NCI-H748 (cell line): ENCODE data around the gene FAM114A2.
"Not testable (repeated sequence)": the region's sequence is repeated elsewhere in the genome, so short reads cannot be mapped to it uniquely, and the experiment has no call there.

Experiments used
- DNase-seq: peaks from one replicate; lab custom pipeline; 2025; ENCODE audit not compliant: unreplicated experiment; lab: John Stamatoyannopoulos, UW

FAM114A2 gene

DNA sequence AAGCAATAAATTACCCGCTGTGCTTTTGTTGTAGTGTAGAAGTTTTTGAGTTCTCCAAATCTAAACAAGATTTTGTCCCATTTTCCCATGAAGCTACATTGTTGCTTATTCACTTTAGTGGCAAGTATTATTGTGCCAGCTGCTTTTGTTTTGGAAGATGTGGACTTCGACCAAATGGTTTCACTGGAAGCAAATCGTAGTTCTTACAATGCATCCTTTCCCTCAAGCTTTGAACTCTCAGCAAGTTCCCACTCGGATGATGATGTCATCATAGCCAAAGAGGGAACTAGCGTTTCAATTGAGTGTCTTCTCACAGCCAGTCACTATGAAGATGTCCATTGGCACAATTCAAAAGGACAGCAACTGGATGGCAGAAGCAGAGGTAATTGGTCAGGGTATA lies 10.9 kb upstream of the FAM114A2 start:
- DNase-seq = no peak

DNA sequence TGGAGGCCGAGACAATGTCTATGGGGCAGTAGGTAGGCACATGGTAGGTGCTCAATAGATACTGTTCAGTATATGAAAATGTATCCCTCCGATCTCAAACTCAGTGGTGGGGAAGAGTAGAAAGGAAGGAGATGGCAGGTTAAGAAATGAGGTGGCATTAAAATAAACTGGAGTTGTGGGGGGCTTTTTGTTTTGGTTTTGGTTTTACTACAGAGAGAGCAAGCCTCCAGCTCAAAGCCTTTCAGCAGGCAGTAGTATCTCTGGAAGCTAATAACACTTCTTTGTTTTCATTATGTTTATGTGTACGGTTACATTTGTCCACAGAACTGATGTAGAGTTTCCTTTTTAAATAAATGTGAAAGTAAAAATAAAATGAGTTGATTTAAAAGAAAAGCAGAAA lies 8.6 kb upstream of the FAM114A2 start:
- no peak for DNase-seq

DNA sequence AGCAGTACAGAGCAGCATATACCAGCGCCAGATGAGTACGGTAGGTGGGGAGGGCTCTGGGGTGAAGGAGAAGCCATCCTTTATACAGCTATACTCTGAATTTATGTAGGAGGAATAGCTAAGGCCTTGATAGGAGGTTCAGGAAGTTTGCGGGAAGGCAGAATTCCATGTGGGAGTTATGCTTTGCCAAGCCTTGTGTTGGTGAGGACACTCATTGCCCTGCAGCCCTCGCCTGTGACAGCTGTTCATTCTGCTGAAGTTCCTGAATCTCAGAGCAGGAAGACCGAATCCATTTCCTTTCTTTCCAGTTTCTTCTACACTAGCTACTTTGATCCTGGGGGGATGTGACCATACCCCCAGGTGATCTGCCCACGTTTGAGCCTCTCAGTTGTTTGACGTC lies 7.8 kb upstream of the FAM114A2 start:
- DNase-seq = no peak

DNA sequence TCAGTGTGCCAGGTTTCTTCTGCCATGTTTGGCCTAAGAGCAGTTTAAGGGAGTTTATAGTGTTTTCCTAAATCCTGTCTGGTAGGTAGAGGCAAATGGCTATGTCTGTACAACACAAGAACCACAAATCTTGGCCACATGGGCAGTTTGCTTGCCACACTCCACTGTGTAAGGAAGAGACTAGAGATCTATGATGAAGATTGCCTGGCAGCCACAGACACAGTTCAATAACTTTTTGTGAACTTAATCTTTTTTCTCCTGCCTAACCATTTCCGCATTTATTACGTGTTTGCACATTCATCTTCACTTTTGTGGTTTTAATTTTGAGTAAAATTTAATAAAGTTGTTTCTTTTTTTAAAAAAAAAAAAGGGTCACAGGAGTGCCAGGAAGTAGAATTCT lies 5.9 kb upstream of the FAM114A2 start:
- DNase-seq = no peak

DNA sequence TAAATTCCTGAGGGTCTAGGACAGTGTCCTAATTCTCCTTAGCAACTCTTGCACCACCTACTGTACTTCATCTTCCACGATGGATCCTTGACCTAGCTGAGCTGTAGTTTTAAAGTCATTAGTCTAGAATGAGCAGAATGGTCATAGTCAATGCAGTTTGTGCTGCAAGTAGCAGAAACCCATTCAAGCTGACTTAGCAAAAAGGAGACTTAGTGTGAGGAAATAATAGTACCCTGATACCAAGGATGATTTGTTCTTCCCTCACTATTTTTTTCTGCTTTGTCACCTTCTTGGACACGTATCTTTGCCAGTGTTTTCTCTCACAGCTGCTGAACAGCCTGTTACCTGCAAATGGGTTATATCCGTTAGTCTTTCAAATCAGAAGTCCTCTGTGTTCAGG lies 5.4 kb upstream of the FAM114A2 start:
- no peak for DNase-seq

DNA sequence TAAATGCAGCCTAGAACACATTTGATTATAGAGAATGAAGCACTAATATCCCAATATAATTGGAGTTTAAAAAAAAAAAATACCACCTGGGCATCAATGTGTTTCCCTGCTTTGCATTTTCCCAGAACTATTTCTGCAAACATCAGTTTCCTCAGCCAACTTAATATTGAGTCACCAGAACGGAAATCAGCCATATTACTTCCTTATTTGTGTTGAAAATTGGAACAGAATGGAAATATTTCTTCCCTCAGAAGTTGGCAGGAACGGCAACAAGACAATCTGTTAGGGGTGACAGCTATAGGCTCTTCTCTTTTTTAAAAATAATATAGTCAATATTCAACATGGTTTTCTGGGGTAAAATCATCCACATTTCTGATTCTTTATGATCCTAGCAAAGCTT lies 4.1 kb upstream of the FAM114A2 start:
- no peak for DNase-seq

DNA sequence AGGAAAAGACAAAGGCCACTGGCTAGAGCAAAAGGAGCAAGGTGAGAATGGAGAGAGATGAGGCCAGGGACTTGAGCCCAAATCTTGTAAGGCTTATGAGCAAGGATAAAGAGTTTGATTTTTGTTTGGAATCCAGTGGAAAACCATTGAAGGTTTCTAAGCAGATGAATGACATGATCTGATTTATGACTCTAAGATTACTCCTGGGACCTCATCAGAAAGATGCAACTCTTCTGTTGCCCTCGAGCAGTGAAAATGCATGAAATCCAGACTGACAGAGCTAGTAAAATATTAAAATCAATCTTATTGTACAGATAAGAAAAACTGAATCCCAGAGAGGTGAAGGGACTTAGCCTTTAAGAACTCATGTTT lies 734 bp upstream of the FAM114A2 start:
- no peak for DNase-seq

DNA sequence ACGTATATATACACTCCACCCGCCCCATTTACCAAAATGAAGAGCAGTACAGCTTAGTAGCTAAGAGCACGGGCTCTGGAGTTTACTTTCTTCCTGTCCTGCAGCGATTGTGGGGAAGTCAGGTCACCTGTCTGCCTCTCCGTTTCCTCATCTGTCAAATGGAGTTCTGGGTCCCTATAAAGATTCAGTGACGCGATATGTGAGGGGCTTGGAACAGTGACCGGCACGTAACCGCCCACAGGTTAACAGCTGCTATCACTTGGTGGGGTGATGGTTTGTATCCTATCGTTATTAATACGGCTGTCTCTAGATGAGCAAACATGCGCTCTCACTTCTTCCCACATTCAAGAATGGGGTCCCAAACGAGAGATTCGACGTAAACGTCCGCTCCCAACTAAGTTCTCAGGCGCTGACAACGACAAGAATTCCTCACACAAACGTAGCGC lies 426 bp downstream of the FAM114A2 start:
- DNase-seq = peak; percentile 66

DNA sequence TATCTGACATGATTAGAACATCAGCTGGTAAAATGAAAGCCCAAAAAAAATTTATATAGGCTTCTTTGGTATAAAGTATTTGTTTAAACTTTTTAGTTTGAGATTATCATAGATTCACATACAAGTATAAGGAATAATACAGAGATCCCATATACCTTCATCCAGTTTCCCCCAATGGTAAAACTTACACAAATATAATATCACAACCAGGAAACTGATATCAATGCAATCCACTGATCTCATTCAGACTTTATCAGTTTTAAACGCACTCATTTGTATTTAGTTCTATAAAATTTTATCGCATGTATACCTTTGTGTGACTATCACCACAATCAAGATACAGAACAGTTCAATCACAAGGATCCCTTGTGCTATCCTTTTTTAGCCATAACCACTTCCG lies 3.8 kb downstream of the FAM114A2 start:
- no peak for DNase-seq

DNA sequence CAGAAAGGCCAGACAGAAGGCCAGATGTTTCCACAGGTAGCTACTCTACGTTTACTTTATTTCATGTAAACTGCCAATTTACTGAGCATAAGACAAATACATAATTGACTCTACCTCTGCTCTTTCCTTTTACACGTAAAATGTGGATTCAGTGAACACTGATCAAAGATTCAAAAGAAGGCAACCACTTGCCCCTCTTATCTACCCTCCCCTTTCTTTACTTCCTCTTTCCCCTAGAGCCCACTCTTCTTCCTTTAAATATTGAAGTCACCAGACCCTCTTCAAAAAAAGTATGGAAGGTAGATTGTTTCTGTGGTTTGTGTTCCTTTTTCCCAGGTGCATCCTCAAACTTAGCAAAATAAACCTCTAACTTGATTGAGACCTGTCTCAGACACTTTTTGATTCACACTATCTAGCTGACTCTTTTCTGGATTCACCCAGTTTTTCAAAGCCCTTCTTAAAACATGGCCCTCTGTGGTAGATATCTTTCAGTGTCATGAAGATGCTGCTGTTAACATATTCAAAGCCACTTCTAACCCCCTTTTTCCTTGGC lies 6.7 kb downstream of the FAM114A2 start:
- no peak for DNase-seq

DNA sequence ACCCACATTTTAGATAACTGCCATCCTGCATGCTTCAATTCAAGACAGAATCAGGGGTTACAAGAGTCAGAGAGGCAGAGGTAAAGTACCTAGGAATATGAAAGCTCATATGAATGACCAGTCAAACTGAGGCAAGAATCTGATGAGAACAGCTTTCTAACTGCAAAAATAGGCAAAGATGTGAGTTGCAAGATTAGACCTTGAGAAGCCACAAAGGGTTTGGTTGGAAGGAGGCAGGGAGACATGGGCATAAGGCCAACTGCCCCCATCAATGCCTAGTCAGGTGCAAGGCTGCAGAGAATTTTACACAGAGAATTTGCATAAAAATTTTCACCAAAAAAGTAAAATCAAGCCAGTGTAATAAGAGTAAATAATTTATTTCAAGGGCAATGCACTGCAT lies 12.8 kb downstream of the FAM114A2 start:
- no peak for DNase-seq

DNA sequence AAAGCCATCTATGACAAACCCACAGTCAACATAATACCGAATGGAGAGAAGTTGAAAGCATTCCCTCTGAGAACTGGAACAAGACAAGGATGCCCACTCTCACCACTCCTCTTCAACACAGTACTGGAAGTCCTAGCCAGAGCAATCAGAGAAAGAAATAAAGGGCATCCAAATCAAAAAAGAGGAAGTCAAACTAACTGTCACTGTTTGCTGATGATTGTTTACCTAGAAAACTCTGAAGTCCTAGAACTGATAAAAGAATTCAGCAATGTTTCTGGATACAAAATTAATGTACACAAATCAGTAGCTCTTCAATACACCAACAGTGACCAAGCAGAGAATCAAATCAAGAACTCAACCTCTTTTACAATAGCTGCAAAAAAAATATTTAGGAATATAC lies 19.8 kb downstream of the FAM114A2 start:
- DNase-seq = not testable (repeated sequence)

DNA sequence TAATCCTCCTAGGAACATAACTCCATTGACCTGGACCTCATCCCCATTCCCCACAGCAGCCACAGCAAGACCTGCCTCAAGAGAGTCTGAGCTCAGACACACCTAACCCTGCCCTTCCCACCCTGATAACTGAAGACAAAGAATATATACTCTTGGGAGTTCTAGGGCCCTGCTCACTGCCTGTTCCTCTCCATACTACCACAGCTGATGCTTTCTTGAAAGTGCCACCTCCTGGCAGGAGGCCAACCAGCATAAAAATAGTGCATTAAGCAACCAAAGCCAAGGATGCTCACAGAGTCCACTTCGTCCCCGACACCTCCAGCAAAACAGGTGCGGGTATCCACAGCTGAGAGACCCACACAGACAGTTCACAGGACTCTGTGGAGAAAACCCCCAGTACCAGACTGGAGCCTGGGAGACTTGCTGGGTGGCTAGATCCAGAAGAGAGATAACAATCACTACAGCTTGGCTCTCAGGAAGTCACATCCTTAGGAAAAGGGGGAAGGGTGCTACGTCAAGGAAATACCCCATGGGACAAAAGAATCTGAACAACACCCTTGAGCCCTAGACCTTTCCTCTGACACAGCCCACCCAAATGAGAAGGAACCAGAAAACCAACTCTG lies 23.5 kb downstream of the FAM114A2 start:
- no peak for DNase-seq

DNA sequence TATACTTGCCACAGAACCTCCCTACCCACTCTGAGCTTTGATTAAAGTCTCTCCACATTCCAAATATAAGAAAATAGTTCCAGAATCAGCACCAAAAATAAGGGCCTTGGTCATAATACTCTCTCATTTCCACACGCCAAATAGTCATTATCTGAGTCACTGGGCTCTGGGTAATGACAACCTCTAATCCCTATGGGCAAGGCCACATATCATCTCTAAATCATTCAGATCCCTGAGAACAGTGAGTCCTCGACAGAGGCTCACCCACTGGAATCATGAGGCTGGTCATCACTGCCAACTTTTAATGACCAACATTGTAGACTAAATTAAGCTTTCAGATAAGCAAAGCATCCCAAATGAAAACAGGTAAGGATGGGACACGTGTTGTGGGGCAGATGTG lies 28.1 kb downstream of the FAM114A2 start:
- DNase-seq = no peak

DNA sequence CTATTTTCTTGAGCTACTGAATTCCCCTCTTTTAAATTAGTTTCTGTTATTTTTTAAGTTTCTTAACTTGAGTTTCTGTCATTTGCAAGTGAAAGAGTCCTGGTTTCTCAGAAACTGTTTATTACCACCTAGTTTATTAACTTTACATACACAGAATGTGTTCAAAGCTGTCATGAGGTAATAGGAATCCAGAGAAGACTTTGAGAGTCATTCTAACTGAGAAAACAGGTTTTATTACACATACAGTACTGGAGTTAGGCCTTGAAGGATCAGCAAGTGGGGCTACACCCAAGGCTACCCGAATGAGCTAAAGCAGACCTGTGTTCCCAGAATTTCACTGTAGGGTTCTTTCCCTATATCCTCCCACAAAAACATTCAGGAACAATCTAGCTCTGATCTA lies 33.1 kb downstream of the FAM114A2 start:
- no peak for DNase-seq

DNA sequence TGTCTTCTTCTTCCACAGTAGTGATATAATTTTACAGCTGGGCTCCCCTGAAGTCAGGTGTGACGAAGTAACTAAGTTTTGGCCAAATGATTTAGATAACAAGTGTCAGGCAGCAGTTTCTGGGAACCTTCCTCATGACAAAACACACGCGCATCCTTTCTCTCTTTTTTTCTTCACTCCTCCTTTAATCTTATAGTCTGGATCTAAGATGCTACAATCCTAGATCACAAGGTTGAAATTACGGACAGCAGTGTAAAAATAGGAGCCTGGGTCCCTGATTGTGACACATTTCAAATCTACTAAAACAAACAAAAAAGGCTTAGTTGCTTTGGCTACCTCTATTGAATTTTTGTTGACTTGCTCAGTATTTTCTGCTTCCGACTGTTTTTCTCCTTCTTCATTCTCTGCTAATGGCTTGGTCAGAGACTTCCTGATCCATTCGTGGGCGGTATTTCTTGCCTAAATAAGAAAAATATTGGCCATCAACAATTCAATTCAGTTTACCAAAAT lies 36.1 kb downstream of the FAM114A2 start:
- no peak for DNase-seq

DNA sequence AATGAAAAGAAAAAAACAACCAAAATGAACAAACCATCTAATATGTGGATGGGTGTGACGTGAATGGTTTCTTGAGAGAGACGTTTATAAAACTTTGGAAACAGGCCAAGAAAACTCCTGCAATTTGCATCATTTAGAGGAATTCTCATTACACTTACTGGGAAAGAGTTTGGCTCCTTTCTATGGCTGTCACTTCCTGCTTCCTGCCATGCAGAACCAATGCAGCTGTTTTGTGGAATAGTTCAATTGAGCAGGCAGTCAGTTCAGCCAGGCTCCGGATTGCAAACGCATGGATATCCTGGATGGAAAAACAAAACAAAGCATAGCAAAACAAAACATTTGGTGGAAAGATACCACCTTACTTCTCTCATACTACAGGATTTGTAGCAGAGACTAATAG lies 36.6 kb downstream of the FAM114A2 start:
- no peak for DNase-seq

DNA sequence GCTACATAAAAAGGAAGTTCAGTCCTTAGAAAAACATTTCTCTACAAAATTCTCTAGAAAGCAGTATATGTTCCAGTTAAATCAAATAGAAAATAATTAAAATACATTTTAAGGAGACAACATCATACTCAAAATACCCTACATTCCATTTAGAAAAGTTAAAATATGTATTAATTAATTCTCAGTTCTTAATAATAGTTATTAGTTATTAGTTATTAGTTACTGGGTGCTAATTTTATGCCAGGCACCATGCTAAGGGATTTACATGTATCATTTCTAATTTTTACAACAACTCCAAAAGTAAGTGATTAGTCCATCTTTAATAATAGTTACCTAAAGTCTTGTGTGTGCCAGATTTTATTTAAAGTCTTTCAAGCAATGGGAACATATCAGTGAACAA lies 38.0 kb downstream of the FAM114A2 start:
- no peak for DNase-seq

DNA sequence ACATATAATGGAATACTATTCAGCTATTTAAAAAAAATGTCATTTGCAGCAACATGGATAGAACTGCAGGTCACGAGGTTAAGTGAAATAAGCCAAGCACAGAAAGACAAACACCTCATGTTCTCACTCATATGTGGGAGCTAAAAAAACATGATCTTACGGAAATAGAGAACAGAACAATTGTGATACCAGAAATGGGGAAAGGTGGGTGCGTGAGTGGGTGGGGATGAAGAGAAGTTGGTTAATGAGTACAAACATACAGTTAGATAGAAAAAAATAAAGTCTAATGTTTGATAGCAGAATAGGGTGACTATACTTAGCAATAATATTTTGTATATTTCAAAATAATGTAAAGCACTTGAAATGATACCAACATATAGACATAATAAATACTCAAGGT lies 38.7 kb downstream of the FAM114A2 start:
- DNase-seq = no peak

DNA sequence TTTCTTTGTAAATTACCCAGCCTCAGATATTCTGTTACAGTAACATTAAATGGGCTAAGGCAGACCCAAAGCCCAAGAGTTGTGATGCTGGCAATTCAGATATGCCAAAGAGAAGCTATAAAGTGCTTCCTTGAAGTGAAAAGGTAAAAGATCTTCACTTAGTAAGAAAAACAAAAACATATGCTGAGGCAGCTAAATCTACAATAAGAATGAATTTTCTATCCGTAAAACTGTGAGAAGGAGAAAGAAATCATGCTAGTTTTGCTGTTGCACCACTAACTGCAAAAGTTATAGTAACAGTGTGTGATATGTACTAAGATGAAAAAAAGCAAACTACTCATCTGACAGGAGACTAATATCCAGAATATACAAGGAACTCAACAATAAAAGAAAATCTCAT lies 39.9 kb downstream of the FAM114A2 start:
- no peak for DNase-seq

DNA sequence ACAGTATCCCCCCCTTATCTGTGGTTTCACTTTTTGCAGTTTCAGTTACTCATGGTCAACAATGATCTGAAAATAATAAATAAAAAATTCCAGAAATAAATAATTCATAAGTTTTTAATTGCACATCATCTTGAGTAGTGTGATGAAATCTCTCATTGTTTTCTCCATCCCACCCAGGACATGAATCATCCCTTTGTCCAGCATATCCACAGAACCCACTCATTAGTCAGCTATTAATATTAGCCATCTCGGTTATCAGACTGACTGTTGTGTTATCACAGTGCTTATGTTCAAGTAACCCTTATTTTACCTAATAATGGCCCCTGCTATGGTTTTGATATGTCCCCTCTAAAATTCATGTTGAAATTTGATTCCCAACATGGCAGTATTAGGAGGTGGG lies 40.7 kb downstream of the FAM114A2 start:
- no peak for DNase-seq

DNA sequence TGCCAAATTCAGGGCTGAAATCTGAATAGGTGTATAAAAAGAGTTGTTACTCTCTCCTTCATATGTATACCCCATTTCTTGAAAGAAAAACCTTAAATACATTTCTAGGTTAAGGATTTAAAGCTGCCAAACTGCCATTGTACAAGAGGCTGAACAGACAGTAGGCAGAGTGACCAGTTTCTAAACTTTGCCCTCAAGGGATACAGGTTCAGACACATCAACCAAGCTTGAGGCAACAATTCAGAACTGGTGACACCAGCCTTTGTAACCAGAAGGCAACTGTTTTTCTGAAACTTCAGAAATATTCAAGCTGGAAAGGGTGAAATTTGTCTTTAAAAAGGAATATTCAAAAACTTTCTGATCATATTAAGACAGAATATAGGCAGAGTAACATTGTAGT lies 47.5 kb downstream of the FAM114A2 start:
- no peak for DNase-seq

DNA sequence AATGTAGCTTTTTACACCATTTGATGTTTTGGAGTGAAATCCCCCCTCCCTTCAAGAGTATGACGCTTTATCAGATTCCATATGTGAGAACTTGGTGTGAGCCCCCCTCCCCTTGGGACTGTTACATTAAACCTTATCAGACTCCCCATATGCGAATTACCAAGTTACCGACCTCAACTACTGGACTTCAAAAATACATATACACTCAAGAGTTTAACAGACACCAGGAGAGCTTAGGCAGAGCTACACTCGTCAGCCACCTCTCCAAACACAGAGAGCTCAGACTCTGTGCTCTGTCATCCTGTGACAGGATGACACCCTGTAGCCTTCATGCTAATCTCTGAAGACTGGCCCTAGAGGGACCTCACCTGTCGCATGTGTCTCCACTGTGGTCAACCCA lies 50.2 kb downstream of the FAM114A2 start:
- DNase-seq = no peak
